M059J (cell line): ENCODE measurements around the gene KCNJ6. TPM values are rescaled to one million over a fixed set of nuclear protein-coding genes. Genes with fewer than 3 reads are reported as not detected.

Source experiments
- DNase-seq: peaks from one replicate; pipeline ENCODE4 v3.0.0-alpha.2; 2012; ENCODE audit warnings: low read depth
- total RNA-seq: library from RNA; depleted of rRNA; stranded (reverse); fragments of >200 nt; shearing (Covaris generic); gene quantifications from 2 replicates; pipeline ENCODE4 v1.2.3, GENCODE V29; 2014

The KCNJ6 gene
- total RNA-seq, 1 experiment from 2014 or later: 0.15 TPM

- no peak for DNase-seq
These were observed 11.0 kb downstream of the KCNJ6 start for GRCh38 chr21:37905291-37905690.

GRCh38 chr21:37904856-37905255 is 11.4 kb downstream of the KCNJ6 start:
- DNase-seq: no peak

GRCh38 chr21:37903396-37903795 is 12.9 kb downstream of the KCNJ6 start:
- peak; percentile 27 for DNase-seq

GRCh38 chr21:37899146-37899545 is 17.1 kb downstream of the KCNJ6 start:
- DNase-seq: no peak

- DNase-seq: no peak
These were observed 19.5 kb downstream of the KCNJ6 start for GRCh38 chr21:37896788-37897187.

- DNase-seq: no peak
These were observed 24.3 kb downstream of the KCNJ6 start for GRCh38 chr21:37891972-37892371.

GRCh38 chr21:37888659-37889058 is 27.6 kb downstream of the KCNJ6 start:
- no peak for DNase-seq

GRCh38 chr21:37886726-37887299 is 29.4 kb downstream of the KCNJ6 start:
- DNase-seq: peak; percentile 75

- no peak for DNase-seq
These were observed 30.1 kb downstream of the KCNJ6 start for GRCh38 chr21:37886120-37886519.

- peak; percentile 97 for DNase-seq
These were observed 37.2 kb downstream of the KCNJ6 start for GRCh38 chr21:37878946-37879660.

- peak; percentile 22 for DNase-seq
These were observed 38.2 kb downstream of the KCNJ6 start for GRCh38 chr21:37877888-37878684.

- DNase-seq: peak; percentile 79
These were observed 39.1 kb downstream of the KCNJ6 start for GRCh38 chr21:37877171-37877570.

- no peak for DNase-seq
These were observed 39.7 kb downstream of the KCNJ6 start for GRCh38 chr21:37876561-37876960.

GRCh38 chr21:37874904-37875780 is 41.1 kb downstream of the KCNJ6 start:
- DNase-seq: peak; percentile 37

- no peak for DNase-seq
These were observed 41.8 kb downstream of the KCNJ6 start for GRCh38 chr21:37874481-37874880.

- peak; percentile 44 for DNase-seq
These were observed 42.6 kb downstream of the KCNJ6 start for GRCh38 chr21:37873655-37874054.

- peak; percentile 78 for DNase-seq
These were observed 45.0 kb downstream of the KCNJ6 start for GRCh38 chr21:37871121-37871862.

- DNase-seq: no peak
These were observed 46.0 kb downstream of the KCNJ6 start for GRCh38 chr21:37870221-37870620.

GRCh38 chr21:37869661-37870060 is 46.6 kb downstream of the KCNJ6 start:
- DNase-seq: no peak

- DNase-seq: peak; percentile 88
These were observed 47.6 kb downstream of the KCNJ6 start for GRCh38 chr21:37868446-37869295.
